Keratinocyte (primary cell): ENCODE data around the gene SNN. TPM values are rescaled to one million over a fixed set of nuclear protein-coding genes. Genes with fewer than 3 reads are reported as not detected.

Experiments used
- DNase-seq: peaks from one replicate; pipeline ENCODE4 v3.0.0-alpha.2; 2011; ENCODE audit warnings: low read depth, missing footprints, low spot score
- FAIRE-seq: peaks from 2 replicates; lab custom pipeline; 2011; peaks lifted over from hg19 to GRCh38; lab: Jason Lieb, UNC
- H2AFZ ChIP-seq: 2 replicates; pipeline ENCODE4 v1.6.0; 2012; ENCODE audit warnings: low read length, control low read depth, inconsistent platforms; ENCODE audit not compliant: control insufficient read depth
- H3K27ac ChIP-seq: 2 replicates; pipeline ENCODE4 v1.5.1; 2011; ENCODE audit warnings: low read length; ENCODE audit not compliant: control insufficient read depth, insufficient read depth
- H3K27me3 ChIP-seq: 3 replicates; pipeline ENCODE4 v1.6.0; 2011; ENCODE audit warnings: low read length; ENCODE audit not compliant: control insufficient read depth, insufficient read depth; ENCODE audit errors: extremely low read depth
- H3K36me3 ChIP-seq, 2 experiments: 2 replicates in 1 of 2; 3 replicates in 1 of 2; pipeline ENCODE4 v1.5.1; 2011; ENCODE audit warnings: low read length in 2 of 2, mild to moderate bottlenecking in 1 of 2; ENCODE audit not compliant: control insufficient read depth in 2 of 2, insufficient read depth in 2 of 2; ENCODE audit errors: extremely low read depth in 1 of 2
- H3K4me1 ChIP-seq: 3 replicates; pipeline ENCODE4 v1.5.1; 2011; ENCODE audit warnings: low read length; ENCODE audit not compliant: control insufficient read depth, insufficient read depth; ENCODE audit errors: extremely low read depth
- H3K4me2 ChIP-seq: 3 replicates; pipeline ENCODE4 v1.6.0; 2011; ENCODE audit warnings: low read depth, low read length; ENCODE audit not compliant: control insufficient read depth, insufficient read depth; ENCODE audit errors: extremely low read depth
- H3K4me3 ChIP-seq, 3 experiments: fragments of 200-600 bp in 1 of 3; sonication (generic) in 1 of 3; 2 replicates in 2 of 3; 3 replicates in 1 of 3; pipeline ENCODE4 v1.5.1; 2011 to 2016; ENCODE audit warnings: low read length in 3 of 3, mild to moderate bottlenecking in 3 of 3, control low read depth in 2 of 3, inconsistent platforms in 1 of 3, low read depth in 1 of 3, mixed read lengths in 1 of 3, mixed run types in 1 of 3, moderate library complexity in 1 of 3; ENCODE audit not compliant: control insufficient read depth in 2 of 3, insufficient read depth in 2 of 3; ENCODE audit errors: extremely low read depth in 1 of 3
- H3K79me2 ChIP-seq: 2 replicates; pipeline ENCODE4 v1.6.0; 2012; ENCODE audit warnings: low read length; ENCODE audit not compliant: control insufficient read depth, insufficient read depth
- H3K9ac ChIP-seq: 3 replicates; pipeline ENCODE4 v1.6.0; 2011; ENCODE audit warnings: low read length; ENCODE audit not compliant: control insufficient read depth, insufficient read depth; ENCODE audit errors: extremely low read depth
- H3K9me1 ChIP-seq: 3 replicates; pipeline ENCODE4 v1.6.0; 2011; ENCODE audit warnings: low read length; ENCODE audit not compliant: control insufficient read depth, insufficient read depth; ENCODE audit errors: extremely low read depth
- H3K9me3 ChIP-seq: 2 replicates; pipeline ENCODE4 v1.5.1; 2012; ENCODE audit warnings: low read depth, low read length; ENCODE audit not compliant: control insufficient read depth
- H4K20me1 ChIP-seq: 3 replicates; pipeline ENCODE4 v1.6.0; 2011; ENCODE audit warnings: low read length; ENCODE audit not compliant: control insufficient read depth, insufficient read depth; ENCODE audit errors: extremely low read depth
- CTCF ChIP-seq, 3 experiments: IDR thresholded peaks in 1 of 3; conservative IDR thresholded peaks in 1 of 3; optimal IDR thresholded peaks in 1 of 3; 2 replicates in 2 of 3; 3 replicates in 1 of 3; pipeline versions ENCODE3 to v1.5.1; 2011; ENCODE audit warnings: low read length in 3 of 3, mild to moderate bottlenecking in 3 of 3, moderate library complexity in 2 of 3, control low read depth in 1 of 3, inconsistent platforms in 1 of 3; ENCODE audit not compliant: insufficient read depth in 2 of 3; ENCODE audit errors: extremely low read depth in 1 of 3
- EZH2 ChIP-seq: IDR thresholded peaks from one replicate; pipeline ENCODE4 v1.6.1; 2012; ENCODE audit warnings: inconsistent platforms, mild to moderate bottlenecking, low read length, moderate library complexity
- dilution Hi-C: fragments of 300-500 bp; cut with MboI; formaldehyde crosslinking; loops from one replicate; pipeline ENCODE4 v1.7.0; 2020; ENCODE audit warnings: low sequenced_read_pairs; ENCODE audit not compliant: extremely low pct_ligation_motif_present
- polyA plus RNA-seq, 5 experiments: library from polyadenylated mRNA; depleted of rRNA in 3 of 5; stranded (reverse) in 3 of 5; stranded (forward) in 1 of 5; unstranded in 1 of 5; fragments of >200 nt; gene quantifications; 1 replicate in 1 of 5; 2 replicates in 3 of 5; 3 replicates in 1 of 5; pipeline versions ENCODE4 v1.2.1 to v1.2.3, GENCODE V29; 2011 to 2012; ENCODE audit warnings: missing spikeins in 2 of 5, low read depth in 1 of 5, low replicate concordance in 1 of 5

Gene SNN
- polyA plus RNA-seq, 1 donor (not counting 4 experiments of a cell fraction or from before 2014, with no cell fraction given), result 15.9 TPM

DNA sequence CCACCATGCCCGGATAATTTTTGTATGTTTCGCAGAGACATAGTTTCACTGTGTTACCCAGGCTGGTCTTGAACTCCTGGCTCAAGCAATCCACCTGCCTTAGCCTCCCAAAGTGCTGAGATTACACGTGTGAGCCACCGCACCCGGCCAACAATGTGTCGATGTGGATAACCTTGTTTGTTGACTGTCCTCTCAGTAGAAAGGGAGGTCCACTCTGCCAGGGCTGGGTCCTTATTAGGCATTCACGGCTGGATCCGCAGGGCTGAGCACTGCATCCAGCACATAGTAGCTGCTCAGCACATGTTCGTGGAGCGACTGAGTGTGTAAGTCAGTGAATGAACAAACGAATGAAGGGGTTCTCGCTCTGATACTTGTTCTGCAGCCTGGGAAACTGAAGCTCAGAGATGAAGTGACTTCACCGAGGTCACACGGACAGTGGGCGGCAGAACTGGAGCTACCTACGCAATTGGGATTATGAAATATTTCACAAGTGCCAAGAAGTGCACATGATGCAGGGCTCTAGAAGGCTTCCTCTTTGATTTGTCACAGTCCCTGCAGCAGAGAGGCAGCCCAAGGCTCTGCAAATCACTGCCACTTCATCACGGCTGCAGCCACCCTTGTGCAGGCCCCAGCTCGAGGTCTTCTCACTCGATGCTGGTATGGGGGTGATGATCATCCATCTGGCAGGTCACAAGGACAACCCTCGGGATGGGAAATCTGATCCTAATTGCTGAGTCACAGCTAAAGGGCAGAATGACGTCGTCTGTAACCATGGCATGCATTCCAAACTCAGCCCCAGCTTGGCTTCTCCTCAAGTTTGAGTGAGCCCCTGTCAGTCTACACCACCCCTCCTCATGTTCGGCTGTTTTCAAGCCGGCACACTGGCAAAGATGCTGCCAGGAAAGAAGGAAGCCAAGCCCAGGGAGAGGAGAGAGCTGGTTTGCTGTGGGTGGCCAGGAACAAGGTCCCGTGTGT lies 28.0 kb upstream of the SNN start:
- Histone ChIP-seq H3K79me2 (no peaks in the 10 kb centered on the region), H3K36me3 (no peaks in the 10 kb centered on the region), H3K4me2 (peak overlapping the region; percentile 24), H3K27ac (peak overlapping the region; percentile 89), H2AFZ (peak overlapping the region; percentile 75), H3K4me3 (no peak overlapping the region), H3K27me3 (no peaks in the 10 kb centered on the region), H3K9me1 (no peaks in the 10 kb centered on the region), H3K9ac (peak overlapping the region; percentile 70), H4K20me1 (no peaks in the 10 kb centered on the region), H3K4me1 (peaks cover 23% of the 10 kb centered on the region), H3K9me3 (no peaks in the 10 kb centered on the region)
- TF ChIP-seq CTCF (optimal IDR thresholded peaks at IDR 0.05 in 1 of 3, IDR thresholded peaks at IDR 0.05 in 1 of 3, conservative IDR thresholded peaks at IDR 0.05 in 1 of 3; ENCODE audit: extremely low read depth in 1 of 3, insufficient read depth in 2 of 3, low read length in 3 of 3), result no peak
- no peak for TF ChIP-seq EZH2
- FAIRE-seq, result peak; percentile 77
- dilution Hi-C loops, result no loop called here
- DNase-seq, result peak; percentile 74

GRCh38 chr16:11640987-11641817 lies 27.1 kb upstream of the SNN start:
- no peaks in the 10 kb centered on the region for H3K36me3 ChIP-seq
- no peaks in the 10 kb centered on the region for H3K27me3 ChIP-seq
- peak overlapping the region; percentile 75 for H2AFZ ChIP-seq
- dilution Hi-C loops, result no loop called here
- H3K79me2 ChIP-seq, result no peaks in the 10 kb centered on the region
- peaks cover 17% of the 10 kb centered on the region for H3K4me1 ChIP-seq
- H4K20me1 ChIP-seq, result no peaks in the 10 kb centered on the region
- peak overlapping the region; percentile 70 for H3K9ac ChIP-seq
- peak; percentile 69 to 78 (median 70) for TF ChIP-seq CTCF (optimal IDR thresholded peaks at IDR 0.05 in 1 of 3, IDR thresholded peaks at IDR 0.05 in 1 of 3, conservative IDR thresholded peaks at IDR 0.05 in 1 of 3; ENCODE audit: extremely low read depth in 1 of 3, insufficient read depth in 2 of 3, low read length in 3 of 3)
- TF ChIP-seq EZH2, result no peak
- no peaks in the 10 kb centered on the region for H3K9me3 ChIP-seq
- no peaks in the 10 kb centered on the region for H3K9me1 ChIP-seq
- DNase-seq (no peak), FAIRE-seq (no peak)
- peak overlapping the region; percentile 89 for H3K27ac ChIP-seq
- no peak overlapping the region for H3K4me3 ChIP-seq
- H3K4me2 ChIP-seq, result peak overlapping the region; percentile 24
